ENCODE results near the gene LZTR1. TPM values are rescaled to one million over a fixed set of nuclear protein-coding genes. Genes with fewer than 3 reads are reported as not detected.

The LZTR1 gene
- total and polyA plus RNA-seq, 2 donors (not counting 3 experiments of a cell fraction or from before 2014, with no cell fraction given), result 56.6 to 86.8 TPM

DNA sequence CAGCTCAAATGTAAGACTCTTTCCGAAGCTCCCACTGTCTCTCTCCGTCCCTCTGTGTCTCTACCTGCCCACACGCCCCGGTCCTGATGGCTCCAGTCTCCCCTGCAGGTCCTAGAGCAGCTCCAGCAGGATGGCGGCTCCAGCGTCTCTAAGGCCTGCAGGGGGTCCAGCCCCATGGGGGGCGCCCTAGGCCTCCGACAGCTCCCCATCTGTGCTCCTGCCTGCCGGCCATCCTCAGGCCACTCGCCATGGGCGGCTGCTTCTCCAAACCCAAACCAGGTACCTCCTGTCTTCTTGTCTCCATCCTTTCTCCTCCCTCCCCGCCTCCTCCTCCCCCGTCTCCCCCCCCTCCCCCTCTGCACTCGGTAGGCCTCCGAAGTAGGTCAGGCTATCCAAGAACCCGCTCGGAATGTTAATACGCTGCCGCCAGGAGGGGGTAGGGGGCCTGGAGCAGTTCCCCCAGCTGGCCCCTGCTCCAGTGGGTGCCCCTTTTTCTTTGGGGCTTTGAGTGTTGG lies 14.3 kb upstream of the LZTR1 start:
- Histone ChIP-seq H3K4me2 (ENCODE audit: insufficient read depth, low read length) (no peak overlapping the region), H3K9me1 (replicated peaks; ENCODE audit: control insufficient read depth, extremely low read depth, insufficient read depth, low read length) (no peaks in the 10 kb centered on the region), H3K27ac (ENCODE audit: insufficient read depth, low read depth, low read length) (no peak overlapping the region), H3K36me3 (ENCODE audit: control insufficient read depth in 2 of 2, extremely low read depth in 1 of 2, insufficient read depth in 2 of 2, low read length in 2 of 2) (no peaks in the 10 kb centered on the region), H3K9ac (replicated peaks; ENCODE audit: extremely low read depth, insufficient read depth, low read length) (no peak overlapping the region), H3K27me3 (ENCODE audit: control insufficient read depth in 2 of 2, insufficient read depth in 2 of 2, low read length in 2 of 2) (peaks cover 4 to 18% of the 10 kb centered on the region in 2 experiments), H3K4me3 (replicated peaks in 1 of 3; ENCODE audit: insufficient read depth in 1 of 3, low read depth in 1 of 3, low read length in 3 of 3) (no peak overlapping the region), H4K20me1 (replicated peaks; ENCODE audit: control insufficient read depth, extremely low read depth, insufficient read depth, low read length) (no peaks in the 10 kb centered on the region), H3K9me3 (replicated peaks; ENCODE audit: control insufficient read depth, insufficient read depth, low read length) (no peaks in the 10 kb centered on the region), H3K79me2 (ENCODE audit: control insufficient read depth, insufficient read depth, low read length) (no peaks in the 10 kb centered on the region), H3K4me1 (ENCODE audit: control insufficient read depth, extremely low read depth, insufficient read depth, low read length) (peaks cover 2% of the 10 kb centered on the region), H2AFZ (ENCODE audit: low read depth, low read length) (no peak overlapping the region)
- no TSS peak for BruUV-seq (replicated peaks)
- POLR2A ChIA-PET, result no interaction called here
- no peak for DNase-seq (ENCODE audit: low read depth, low spot score)
- TF ChIP-seq GATA2 (IDR thresholded peaks at IDR 0.05; ENCODE audit: insufficient read depth, insufficient read length, low read depth, low read length), result no peak
- no peak for TF ChIP-seq EZH2 (IDR thresholded peaks at IDR 0.05; ENCODE audit: borderline replicate concordance, low read depth, low read length, severe bottlenecking)
- TF ChIP-seq FOS (IDR thresholded peaks at IDR 0.05; ENCODE audit: borderline replicate concordance, insufficient read depth, low read length), result no peak
- TF ChIP-seq MAX (IDR thresholded peaks at IDR 0.05; ENCODE audit: insufficient read depth, insufficient read length), result no peak
- no peak for TF ChIP-seq MYC (IDR thresholded peaks at IDR 0.05; ENCODE audit: low read depth, low read length)
- CTCF ChIA-PET, result interaction anchor here (0.6 to 2.1 kb wide), 4 partner anchors 11 to 82 kb away, joined by 3 to 6 read pairs (median 4); no protein-coding TSS in a partner anchor
- no peak for FAIRE-seq
- intact Hi-C loops (cut with micrococcal nuclease) (no loop called here), dilution Hi-C loops (cut with MboI; ENCODE audit: extremely low pct_ligation_motif_present, low sequenced_read_pairs) (no loop called here)

DNA sequence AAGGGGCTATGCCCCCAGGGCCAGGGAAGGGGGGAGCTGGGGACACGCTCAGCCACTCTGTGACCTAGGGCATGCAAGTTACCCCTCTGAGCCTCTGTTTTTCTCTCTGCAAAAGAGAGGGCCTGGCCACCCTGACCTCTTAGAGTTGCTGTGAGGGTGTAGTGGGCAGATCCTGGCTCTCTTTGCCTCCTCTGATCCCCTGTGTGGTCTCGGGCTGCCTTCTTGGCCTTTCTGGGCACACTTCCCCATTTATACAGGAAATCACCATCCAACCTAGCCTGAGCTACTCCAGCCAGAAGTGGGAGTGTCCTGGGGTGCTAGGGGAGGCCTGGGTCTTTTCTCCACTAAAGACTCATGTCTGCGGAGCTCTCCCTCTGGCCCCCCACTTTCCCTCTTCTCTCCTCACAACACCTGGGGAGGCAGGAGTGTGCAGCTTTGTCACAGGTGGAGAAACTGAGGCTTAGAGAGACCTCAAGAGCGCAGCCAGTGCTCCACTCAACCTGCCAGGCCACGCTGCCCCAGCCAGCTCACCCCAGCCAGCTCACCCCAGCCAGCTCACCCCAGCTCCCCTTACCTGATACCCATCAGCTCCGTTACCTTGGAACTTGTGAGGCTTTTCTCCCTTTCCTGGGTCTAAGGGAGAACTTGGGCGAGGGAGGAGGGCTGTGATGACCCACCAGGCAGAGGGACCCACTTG lies 13.7 kb upstream of the LZTR1 start:
- Histone ChIP-seq H3K9ac (replicated peaks; ENCODE audit: extremely low read depth, insufficient read depth, low read length) (no peak overlapping the region), H3K79me2 (ENCODE audit: control insufficient read depth, insufficient read depth, low read length) (no peaks in the 10 kb centered on the region), H3K4me3 (replicated peaks in 1 of 3; ENCODE audit: insufficient read depth in 1 of 3, low read depth in 1 of 3, low read length in 3 of 3) (no peak overlapping the region), H3K9me3 (replicated peaks; ENCODE audit: control insufficient read depth, insufficient read depth, low read length) (no peaks in the 10 kb centered on the region), H3K9me1 (replicated peaks; ENCODE audit: control insufficient read depth, extremely low read depth, insufficient read depth, low read length) (no peaks in the 10 kb centered on the region), H3K4me1 (ENCODE audit: control insufficient read depth, extremely low read depth, insufficient read depth, low read length) (peaks cover 2% of the 10 kb centered on the region), H3K4me2 (ENCODE audit: insufficient read depth, low read length) (no peak overlapping the region), H3K27ac (ENCODE audit: insufficient read depth, low read depth, low read length) (no peak overlapping the region), H2AFZ (ENCODE audit: low read depth, low read length) (no peak overlapping the region), H3K36me3 (ENCODE audit: control insufficient read depth in 2 of 2, extremely low read depth in 1 of 2, insufficient read depth in 2 of 2, low read length in 2 of 2) (no peaks in the 10 kb centered on the region), H3K27me3 (ENCODE audit: control insufficient read depth in 2 of 2, insufficient read depth in 2 of 2, low read length in 2 of 2) (peaks cover 4 to 18% of the 10 kb centered on the region in 2 experiments), H4K20me1 (replicated peaks; ENCODE audit: control insufficient read depth, extremely low read depth, insufficient read depth, low read length) (no peaks in the 10 kb centered on the region)
- intact Hi-C loops (cut with micrococcal nuclease), result no loop called here
- no peak for TF ChIP-seq MAX (IDR thresholded peaks at IDR 0.05; ENCODE audit: insufficient read depth, insufficient read length)
- no peak for TF ChIP-seq MYC (IDR thresholded peaks at IDR 0.05; ENCODE audit: low read depth, low read length)
- TF ChIP-seq POLR2A (IDR thresholded peaks at IDR 0.05; ENCODE audit: low read depth, low read length), result no peak
- no peak for TF ChIP-seq POLR2AphosphoS5 (IDR thresholded peaks at IDR 0.05; ENCODE audit: insufficient read depth, low read depth, low read length)
- TF ChIP-seq GATA2 (IDR thresholded peaks at IDR 0.05; ENCODE audit: insufficient read depth, insufficient read length, low read depth, low read length), result no peak
- TF ChIP-seq, protein P1, sequence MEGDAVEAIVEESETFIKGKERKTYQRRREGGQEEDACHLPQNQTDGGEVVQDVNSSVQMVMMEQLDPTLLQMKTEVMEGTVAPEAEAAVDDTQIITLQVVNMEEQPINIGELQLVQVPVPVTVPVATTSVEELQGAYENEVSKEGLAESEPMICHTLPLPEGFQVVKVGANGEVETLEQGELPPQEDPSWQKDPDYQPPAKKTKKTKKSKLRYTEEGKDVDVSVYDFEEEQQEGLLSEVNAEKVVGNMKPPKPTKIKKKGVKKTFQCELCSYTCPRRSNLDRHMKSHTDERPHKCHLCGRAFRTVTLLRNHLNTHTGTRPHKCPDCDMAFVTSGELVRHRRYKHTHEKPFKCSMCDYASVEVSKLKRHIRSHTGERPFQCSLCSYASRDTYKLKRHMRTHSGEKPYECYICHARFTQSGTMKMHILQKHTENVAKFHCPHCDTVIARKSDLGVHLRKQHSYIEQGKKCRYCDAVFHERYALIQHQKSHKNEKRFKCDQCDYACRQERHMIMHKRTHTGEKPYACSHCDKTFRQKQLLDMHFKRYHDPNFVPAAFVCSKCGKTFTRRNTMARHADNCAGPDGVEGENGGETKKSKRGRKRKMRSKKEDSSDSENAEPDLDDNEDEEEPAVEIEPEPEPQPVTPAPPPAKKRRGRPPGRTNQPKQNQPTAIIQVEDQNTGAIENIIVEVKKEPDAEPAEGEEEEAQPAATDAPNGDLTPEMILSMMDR (IDR thresholded peaks at IDR 0.05; ENCODE audit: extremely low read depth in 1 of 2, insufficient read depth in 1 of 2, low read depth in 1 of 2, low read length in 2 of 2), result no peak
- TF ChIP-seq EZH2 (IDR thresholded peaks at IDR 0.05; ENCODE audit: borderline replicate concordance, low read depth, low read length, severe bottlenecking), result no peak
- TF ChIP-seq JUN (IDR thresholded peaks at IDR 0.05; ENCODE audit: borderline replicate concordance, insufficient read depth, insufficient read length, low read depth), result no peak
- no peak for TF ChIP-seq FOS (IDR thresholded peaks at IDR 0.05; ENCODE audit: borderline replicate concordance, insufficient read depth, low read length)
- FAIRE-seq, result no peak
- dilution Hi-C loops (cut with MboI; ENCODE audit: extremely low pct_ligation_motif_present, low sequenced_read_pairs), result no loop called here
- DNase-seq (ENCODE audit: low read depth, low spot score), result no peak
- POLR2A ChIA-PET, result no interaction called here
- no TSS peak for BruUV-seq (replicated peaks)
- CTCF ChIA-PET, result interaction anchor here (1.3 to 2.1 kb wide), 2 partner anchors 12 to 83 kb away, joined by 4 to 6 read pairs; no protein-coding TSS in a partner anchor

Data from endothelial cell of umbilical vein (primary cell).